ENCODE data around the gene MTFMT.
"Not testable (repeated sequence)": the region's sequence is repeated elsewhere in the genome, so short reads cannot be mapped to it uniquely, and the experiment has no call there.

The MTFMT gene

DNA sequence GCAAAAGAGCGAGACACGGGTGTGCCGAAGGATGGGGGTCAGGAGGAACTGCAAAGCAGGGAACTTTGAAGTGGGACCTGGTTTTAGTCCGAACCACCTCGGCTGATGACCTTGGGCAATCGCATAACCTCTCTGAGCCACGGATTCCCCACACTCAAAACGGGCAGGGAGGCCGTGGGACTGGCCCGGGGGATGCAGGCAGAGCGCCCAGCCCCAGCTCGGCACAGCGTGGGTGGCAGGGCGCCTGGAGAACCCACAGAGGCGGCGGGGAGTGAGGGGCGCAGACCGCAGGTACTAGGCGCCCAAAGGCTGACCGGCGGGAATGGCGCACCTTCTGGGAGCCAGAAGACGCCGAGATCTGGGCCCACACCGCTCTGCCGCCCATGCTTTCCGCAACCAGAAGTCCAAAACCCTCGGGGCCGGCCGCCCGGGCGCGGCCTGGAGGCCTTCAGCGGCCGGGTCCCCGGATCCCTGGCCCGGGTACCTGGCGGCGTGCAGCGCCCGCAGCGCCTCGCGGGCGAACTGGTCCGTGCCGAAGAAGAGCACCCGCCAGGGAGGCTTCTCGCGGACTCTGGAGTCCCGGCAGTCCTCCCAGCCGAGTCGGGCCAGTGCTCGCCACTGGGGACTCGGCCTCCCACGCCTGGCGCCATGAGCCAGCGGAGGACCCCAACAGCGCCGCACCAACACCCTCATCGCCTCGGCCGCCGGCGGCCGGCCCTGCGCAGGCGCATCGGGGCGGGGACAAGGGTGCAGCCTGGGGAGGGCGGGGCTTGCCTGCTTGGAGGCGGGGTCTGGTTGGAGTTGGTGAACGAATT lies at the start of gene MTFMT:
Gene MTFMT, minus strand, starts transcription at position 719 of the 815 bp plus-strand sequence. Its CDS starts 26 bp downstream, at position 693.
- Mint-ChIP-seq H3K27me3 (no peaks in the 10 kb centered on the region), H3K4me3 (peak within 1 kb of the TSS; percentile 90), H3K9me3 (no peaks in the 10 kb centered on the region), H3K4me1 (peaks cover 31% of the 10 kb centered on the region), H3K36me3 (peaks cover 18% of the 10 kb centered on the region), H3K27ac (peak within 1 kb of the TSS; percentile 74)
- ATAC-seq: peak; percentile 95

DNA sequence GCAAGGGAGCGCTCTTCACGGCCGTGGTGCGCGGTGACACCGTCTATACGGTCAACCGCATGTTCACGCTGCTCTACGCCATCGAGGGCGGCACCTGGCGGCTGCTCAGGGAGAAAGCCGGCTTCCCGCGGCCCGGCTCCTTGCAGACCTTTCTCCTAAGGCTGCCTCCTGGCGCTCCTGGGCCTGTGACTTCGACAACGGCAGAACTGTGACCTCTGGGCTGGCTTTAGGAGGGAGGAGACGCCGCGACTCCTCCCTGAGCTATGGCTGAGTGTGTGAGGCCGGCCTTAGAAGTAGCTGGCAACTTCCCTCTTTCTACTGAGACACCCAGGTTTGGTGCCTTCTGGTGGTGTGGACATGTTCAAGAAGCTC lies 48.5 kb upstream of the MTFMT start:
- Mint-ChIP-seq H3K27me3 (peaks cover 61% of the 10 kb centered on the region), H3K27ac (no peak overlapping the region), H3K9me3 (no peaks in the 10 kb centered on the region), H3K4me1 (peaks cover 10% of the 10 kb centered on the region), H3K36me3 (no peaks in the 10 kb centered on the region), H3K4me3 (no peak overlapping the region)
- ATAC-seq: peak; percentile 62

DNA sequence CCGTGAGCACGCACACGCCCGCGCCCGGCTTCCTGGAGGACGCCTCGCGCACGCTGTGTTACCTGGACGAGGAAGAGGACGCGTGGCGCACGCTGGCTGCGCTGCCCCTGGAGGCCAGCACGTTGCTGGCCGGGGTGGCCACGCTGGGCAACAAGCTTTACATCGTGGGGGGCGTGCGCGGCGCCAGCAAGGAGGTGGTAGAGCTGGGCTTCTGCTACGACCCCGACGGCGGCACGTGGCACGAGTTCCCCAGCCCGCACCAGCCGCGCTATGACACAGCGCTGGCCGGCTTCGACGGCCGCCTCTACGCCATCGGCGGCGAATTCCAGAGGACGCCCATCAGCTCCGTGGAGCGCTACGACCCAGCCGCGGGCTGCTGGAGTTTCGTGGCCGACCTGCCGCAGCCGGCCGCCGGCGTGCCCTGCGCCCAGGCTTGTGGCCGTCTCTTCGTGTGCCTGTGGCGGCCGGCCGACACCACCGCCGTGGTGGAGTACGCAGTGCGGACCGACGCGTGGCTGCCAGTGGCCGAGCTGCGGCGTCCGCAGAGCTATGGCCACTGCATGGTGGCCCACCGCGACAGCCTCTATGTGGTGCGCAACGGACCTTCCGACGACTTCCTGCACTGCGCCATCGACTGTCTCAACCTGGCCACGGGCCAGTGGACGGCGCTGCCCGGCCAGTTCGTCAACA lies 48.0 kb upstream of the MTFMT start:
- Mint-ChIP-seq H3K4me1 (peaks cover 10% of the 10 kb centered on the region), H3K36me3 (no peaks in the 10 kb centered on the region), H3K27ac (no peak overlapping the region), H3K9me3 (no peaks in the 10 kb centered on the region), H3K27me3 (peaks cover 55% of the 10 kb centered on the region), H3K4me3 (no peak overlapping the region)
- ATAC-seq: no peak

DNA sequence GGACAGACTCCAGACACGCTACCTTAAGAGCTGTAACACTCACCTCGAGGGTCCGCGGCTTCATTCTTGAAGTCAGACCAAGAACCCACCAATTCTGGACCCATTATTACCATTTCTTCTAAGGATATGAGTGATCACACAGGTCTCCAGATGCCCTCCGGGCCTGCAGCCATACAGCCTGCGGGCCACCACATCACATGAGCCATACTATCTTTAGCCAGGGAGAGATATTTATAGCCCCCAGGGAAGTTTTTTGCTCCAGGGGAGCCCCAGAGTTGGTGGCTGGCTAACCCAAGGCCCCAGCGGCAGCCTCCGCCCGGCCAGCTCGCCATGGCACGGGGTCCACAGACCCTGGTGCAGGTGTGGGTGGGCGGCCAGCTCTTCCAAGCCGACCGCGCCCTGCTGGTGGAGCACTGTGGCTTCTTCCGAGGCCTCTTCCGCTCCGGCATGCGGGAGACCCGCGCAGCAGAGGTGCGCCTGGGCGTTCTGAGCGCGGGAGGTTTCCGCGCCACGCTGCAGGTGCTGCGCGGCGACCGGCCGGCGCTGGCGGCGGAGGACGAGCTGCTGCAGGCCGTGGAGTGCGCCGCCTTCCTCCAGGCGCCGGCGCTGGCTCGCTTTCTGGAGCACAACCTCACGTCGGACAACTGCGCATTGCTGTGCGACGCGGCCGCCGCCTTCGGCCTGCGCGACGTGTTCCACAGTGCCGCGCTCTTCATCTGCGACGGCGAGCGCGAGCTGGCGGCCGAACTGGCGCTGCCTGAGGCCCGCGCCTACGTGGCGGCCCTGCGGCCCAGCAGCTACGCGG lies 47.2 kb upstream of the MTFMT start, which contains the start of gene KBTBD13:
Gene KBTBD13, plus strand, starts transcription at position 261 of the 805 bp plus-strand sequence. Its CDS starts 70 bp downstream, at position 331.
- Mint-ChIP-seq H3K36me3 (no peaks in the 10 kb centered on the region), H3K9me3 (no peaks in the 10 kb centered on the region), H3K27me3 (peaks cover 48% of the 10 kb centered on the region), H3K4me1 (peaks cover 10% of the 10 kb centered on the region), H3K4me3 (no peak within 1 kb of the TSS), H3K27ac (no peak within 1 kb of the TSS)
- no peak for ATAC-seq

DNA sequence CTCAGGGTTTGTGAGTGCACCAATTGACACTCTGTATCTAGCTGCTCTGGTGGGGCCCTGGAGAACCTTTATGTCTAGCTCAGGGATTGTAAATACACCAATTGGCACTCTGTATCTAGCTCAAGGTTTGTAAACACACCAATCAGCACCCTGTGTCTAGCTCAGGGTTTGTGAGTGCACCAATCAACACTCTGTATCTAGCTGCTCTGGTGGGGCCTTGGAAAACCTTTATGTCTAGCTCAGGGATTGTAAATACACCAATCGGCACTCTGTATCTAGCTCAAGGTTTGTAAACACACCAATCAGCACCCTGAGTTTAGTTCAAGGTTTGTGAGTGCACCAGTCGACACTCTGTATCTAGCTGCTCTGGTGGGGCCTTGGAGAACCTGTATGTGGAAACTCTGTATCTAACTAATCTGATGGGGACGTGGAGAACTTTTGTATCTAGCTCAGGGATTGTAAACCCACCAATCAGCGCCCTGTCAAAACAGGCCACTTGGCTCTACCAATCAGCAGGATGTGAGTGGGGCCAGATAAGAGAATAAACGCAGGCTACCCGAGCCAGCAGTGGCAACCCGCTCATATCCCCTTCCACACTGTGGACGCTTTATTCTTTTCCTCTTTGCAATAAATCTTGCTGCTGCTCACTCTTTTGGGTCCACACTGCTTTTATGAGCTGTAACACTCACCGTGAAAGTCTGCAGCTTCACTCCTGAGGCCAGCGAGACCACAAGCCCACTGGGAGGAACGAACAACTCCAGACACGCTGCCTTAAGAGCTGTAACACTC lies 46.4 kb upstream of the MTFMT start:
- peaks cover 43% of the 10 kb centered on the region for H3K27me3 Mint-ChIP-seq
- not testable (repeated sequence) for H3K27ac Mint-ChIP-seq

DNA sequence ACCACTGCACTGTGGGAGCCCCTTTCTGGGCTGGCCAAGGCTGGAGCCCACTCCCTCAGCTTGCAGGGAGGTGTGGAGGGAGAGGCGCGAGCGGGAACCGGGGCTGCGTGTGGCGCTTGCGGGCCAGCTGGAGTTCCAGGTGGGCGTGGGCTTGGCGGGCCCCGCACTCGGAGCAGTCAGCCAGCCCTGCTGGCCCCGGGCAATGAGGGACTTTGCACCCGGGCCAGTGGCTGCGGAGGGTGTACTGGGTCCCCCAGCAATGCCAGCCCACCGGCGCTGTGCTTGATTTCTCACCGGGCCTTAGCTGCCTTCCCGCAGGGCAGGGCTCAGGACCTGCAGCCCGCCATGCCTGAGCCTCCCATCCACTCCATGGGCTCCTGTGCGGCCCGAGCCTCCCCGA lies 45.5 kb upstream of the MTFMT start:
- not testable (repeated sequence) for H3K36me3 Mint-ChIP-seq, H3K4me3 Mint-ChIP-seq, H3K4me1 Mint-ChIP-seq, ATAC-seq, H3K9me3 Mint-ChIP-seq, H3K27ac Mint-ChIP-seq
- H3K27me3 Mint-ChIP-seq: peaks cover 43% of the 10 kb centered on the region

More for the DNA sequence above, 46.4 kb upstream of the MTFMT start:
- not testable (repeated sequence) for H3K9me3 Mint-ChIP-seq, ATAC-seq, H3K4me3 Mint-ChIP-seq, H3K4me1 Mint-ChIP-seq, H3K36me3 Mint-ChIP-seq

DNA sequence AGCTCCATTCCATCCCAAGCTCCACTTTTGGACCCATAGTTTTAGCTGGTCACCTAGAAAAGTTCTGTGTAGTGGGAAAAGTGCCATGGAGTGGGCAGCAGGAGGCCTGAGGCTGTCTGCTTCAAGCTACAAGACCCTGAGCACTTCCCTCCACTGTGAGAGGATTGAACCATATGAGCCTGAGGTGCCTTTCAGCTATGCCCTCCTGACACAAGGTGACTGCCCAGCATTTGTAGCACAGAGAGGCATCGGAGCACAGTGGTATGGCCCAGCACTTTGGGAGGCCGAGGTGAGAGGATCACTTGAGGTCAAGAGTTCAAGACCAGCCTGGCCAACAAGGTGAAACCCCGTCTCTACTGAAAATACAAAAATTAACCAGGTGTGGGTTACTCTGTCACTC lies 43.2 kb upstream of the MTFMT start:
- H3K27ac Mint-ChIP-seq: no peak overlapping the region
- H3K36me3 Mint-ChIP-seq: no peaks in the 10 kb centered on the region
- ATAC-seq: no peak

DNA sequence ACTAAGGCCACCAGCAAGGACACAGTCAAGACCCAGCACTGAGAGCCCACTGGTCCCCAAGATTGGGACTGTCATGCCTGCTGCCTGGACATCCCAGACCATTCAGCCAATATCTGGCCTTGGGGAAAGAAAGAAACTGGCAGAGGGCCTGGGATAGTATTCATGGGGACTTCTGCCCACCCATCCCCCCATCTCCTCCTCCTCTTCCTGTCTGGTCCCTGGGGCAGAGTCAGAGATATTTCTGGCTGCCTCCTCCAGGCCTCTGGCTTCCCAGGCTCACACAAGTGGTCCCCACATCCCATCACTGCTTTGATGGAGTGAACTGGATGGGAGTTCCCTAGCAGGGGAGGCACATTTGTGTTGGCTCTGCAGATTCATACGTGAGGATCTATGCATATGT lies 42.6 kb upstream of the MTFMT start:
- Mint-ChIP-seq H3K27me3 (peaks cover 37% of the 10 kb centered on the region), H3K9me3 (no peaks in the 10 kb centered on the region), H3K36me3 (no peaks in the 10 kb centered on the region), H3K4me3 (no peak overlapping the region), H3K4me1 (peaks cover 5% of the 10 kb centered on the region), H3K27ac (no peak overlapping the region)
- no peak for ATAC-seq

More for the DNA sequence above, 43.2 kb upstream of the MTFMT start:
- Mint-ChIP-seq H3K4me3 (no peak overlapping the region), H3K4me1 (peaks cover under 1% of the 10 kb centered on the region), H3K9me3 (no peaks in the 10 kb centered on the region), H3K27me3 (peaks cover 34% of the 10 kb centered on the region)

DNA sequence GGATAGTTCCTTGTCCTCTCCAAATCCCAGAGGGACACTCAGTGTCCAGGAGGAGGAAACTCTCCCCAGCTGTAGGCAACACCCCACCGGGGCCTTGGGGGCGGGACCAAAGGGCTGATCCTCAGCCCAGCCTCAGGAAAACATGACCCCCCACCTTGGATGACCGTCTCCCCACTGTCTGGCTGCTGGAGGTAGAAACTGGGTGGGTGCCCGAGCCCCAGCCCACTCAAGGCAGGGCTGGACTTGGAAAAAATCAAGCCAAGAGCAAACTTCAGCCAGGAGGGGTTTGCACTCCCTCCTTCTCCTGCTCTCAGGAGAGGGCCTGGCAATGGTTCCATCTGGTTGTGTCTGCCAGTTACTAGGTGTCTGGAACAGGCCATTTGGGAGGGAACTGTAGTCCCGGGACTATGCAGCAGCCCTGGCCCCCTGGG lies 42.0 kb upstream of the MTFMT start:
- Mint-ChIP-seq H3K9me3 (no peaks in the 10 kb centered on the region), H3K36me3 (no peaks in the 10 kb centered on the region), H3K4me1 (peaks cover 7% of the 10 kb centered on the region), H3K27me3 (peaks cover 38% of the 10 kb centered on the region), H3K27ac (no peak overlapping the region), H3K4me3 (no peak overlapping the region)
- ATAC-seq: peak; percentile 19

DNA sequence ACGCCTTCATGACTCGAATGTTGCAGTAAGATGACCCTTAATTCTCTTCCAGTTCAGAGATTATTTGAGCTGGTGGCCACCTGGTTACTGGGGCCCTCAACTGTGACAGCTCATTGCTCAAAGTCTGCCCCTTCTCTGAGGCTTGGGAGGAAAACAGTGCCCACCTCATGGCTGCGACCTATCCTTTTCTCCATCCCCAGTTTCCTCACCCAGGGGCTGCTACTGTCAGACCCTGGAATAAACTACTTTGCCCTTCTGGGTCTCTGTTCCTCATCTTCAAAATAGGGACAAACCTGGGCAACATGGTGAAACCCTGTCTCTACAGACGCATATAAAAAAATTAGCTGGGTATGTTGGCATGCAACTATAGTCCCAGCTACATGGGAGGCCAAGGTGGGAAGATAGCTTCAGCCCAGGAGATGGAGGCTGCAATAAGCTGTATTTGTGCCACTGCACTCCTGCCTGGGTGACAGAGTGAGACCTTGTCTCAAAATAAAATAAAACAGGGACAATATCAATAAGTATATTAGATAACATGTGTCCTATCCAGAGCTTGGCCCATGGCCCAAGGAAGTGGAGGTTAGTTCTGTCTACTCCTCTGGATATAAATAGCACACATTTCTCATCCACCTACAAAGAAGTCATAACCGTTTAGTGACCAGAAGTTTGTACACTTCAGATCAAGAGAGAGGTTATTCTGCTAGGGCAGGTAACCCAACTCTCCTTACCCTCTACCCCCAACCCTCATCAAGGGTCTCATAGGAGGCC lies 40.5 kb upstream of the MTFMT start:
- no peaks in the 10 kb centered on the region for H3K9me3 Mint-ChIP-seq
- H3K27ac Mint-ChIP-seq: no peak overlapping the region
- no peak for ATAC-seq
- no peaks in the 10 kb centered on the region for H3K36me3 Mint-ChIP-seq
- H3K27me3 Mint-ChIP-seq: peaks cover 37% of the 10 kb centered on the region
- H3K4me1 Mint-ChIP-seq: peaks cover 7% of the 10 kb centered on the region
- no peak overlapping the region for H3K4me3 Mint-ChIP-seq

DNA sequence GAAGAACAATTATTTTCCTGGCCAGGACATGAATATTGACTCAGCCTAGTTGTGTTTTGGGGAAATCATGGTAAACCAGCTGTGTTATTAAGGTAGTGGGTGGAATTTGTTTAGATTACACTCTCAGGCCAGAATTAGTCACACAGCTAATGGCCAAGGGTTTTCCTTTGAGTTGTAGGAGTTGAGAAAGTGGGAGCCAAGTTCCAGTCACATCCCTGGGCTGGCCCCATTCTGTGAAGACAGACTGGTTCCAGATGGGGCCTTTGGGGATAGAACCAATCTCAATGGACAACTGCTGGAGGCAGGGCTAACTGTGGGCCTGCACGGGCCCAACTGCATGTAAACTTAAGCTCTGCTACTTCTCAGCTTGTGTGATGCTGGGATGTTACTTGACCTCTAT lies 39.7 kb upstream of the MTFMT start:
- H3K27ac Mint-ChIP-seq: no peak overlapping the region
- H3K9me3 Mint-ChIP-seq: no peaks in the 10 kb centered on the region

DNA sequence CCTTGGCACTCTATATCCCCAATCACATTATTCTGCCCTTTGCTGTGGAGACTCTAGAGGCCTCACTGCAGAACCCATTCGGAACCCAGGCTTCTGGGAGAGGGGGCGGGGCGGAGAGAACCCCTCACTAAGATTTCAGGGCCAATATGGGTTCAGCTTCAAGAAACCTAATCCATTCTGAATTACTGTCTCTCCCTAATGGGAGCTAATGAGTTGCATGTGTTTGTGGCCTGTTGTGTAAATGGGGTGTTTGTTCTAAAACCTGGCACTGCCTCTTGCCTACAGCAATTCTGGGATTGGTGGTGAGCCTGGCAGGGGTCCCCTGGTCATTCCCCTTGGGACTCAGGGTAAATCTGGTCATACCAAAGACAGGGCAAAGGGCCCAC lies 39.0 kb upstream of the MTFMT start:
- Mint-ChIP-seq H3K4me1 (peaks cover 7% of the 10 kb centered on the region), H3K36me3 (no peaks in the 10 kb centered on the region), H3K9me3 (no peaks in the 10 kb centered on the region), H3K27ac (no peak overlapping the region), H3K4me3 (no peak overlapping the region), H3K27me3 (peaks cover 39% of the 10 kb centered on the region)
- no peak for ATAC-seq

More for the DNA sequence above, 39.7 kb upstream of the MTFMT start:
- Mint-ChIP-seq H3K4me1 (peaks cover 7% of the 10 kb centered on the region), H3K27me3 (peaks cover 36% of the 10 kb centered on the region), H3K4me3 (no peak overlapping the region), H3K36me3 (no peaks in the 10 kb centered on the region)
- no peak for ATAC-seq

DNA sequence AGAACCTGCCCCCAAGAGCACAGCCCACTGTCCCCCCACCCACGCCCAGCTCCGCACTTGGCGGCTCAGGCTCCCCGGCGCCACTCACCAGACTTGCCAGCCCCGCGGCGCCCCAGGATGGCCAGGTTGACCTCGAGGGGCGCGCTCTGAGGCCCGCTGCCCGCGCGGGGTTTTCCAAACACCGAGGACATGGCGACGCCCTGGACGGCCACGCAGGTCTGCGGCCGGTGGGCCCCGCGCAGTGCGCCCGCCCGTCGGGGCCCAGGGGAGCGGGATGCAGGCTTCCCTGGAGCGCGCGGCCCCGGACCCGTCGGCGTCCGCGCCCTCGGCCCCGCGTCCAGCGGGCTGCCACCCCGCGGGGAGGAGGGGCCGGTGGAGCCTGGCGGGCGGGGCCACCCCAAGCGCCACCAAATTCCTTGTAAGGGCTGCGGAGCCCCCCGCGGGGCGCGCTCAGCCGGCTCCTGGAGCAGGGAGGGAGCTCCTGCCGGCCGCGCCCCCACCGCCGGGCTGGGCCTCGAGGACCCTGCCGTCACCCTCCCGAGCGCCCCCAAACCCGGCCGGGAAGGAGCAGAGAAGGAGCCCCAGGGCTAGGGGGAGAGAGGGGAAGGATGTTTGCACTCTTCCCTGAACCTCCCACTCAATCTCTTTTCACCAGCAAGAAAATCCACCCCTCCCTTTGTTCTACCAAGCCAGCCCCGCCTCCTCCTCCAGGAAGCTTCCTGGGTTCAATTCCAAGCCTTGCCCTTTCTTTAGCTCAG lies 38.4 kb upstream of the MTFMT start, which contains the start of gene RASL12:
Gene RASL12, minus strand, starts transcription at position 347 of the 758 bp plus-strand sequence. Its CDS starts 156 bp downstream, at position 191.
- peaks cover 7% of the 10 kb centered on the region for H3K4me1 Mint-ChIP-seq
- H3K36me3 Mint-ChIP-seq: no peaks in the 10 kb centered on the region
- peak within 1 kb of the TSS; percentile 27 for H3K4me3 Mint-ChIP-seq
- H3K9me3 Mint-ChIP-seq: no peaks in the 10 kb centered on the region
- H3K27me3 Mint-ChIP-seq: peaks cover 44% of the 10 kb centered on the region
- peak; percentile 53 for ATAC-seq
- H3K27ac Mint-ChIP-seq: no peak within 1 kb of the TSS

Data from stimulated activated memory B cell treated with anti-CD40 and anti-IgM and Interleukin-4, amounts not matched to agents 10 μg/mL and 1 μg/mL and 100 μg/mL, for 72 hours (primary cell).